HG02588 (cell line): ENCODE data around the gene CHRND.

Source experiments
- ATAC-seq: cut with Tn5 transposase; IDR thresholded peaks from one replicate; pipeline ENCODE4 v1.9.1; 2021; ENCODE audit warnings: mild to moderate bottlenecking, moderate library complexity; ENCODE audit not compliant: unreplicated experiment

CHRND gene

GRCh38 chr2:232487385-232488096, 38.4 kb upstream of the CHRND start, which contains the start of gene ECEL1:
TSS of gene ECEL1 (minus strand) at chr2:232487834. CDS start at chr2:232486653, 1,181 bp downstream.
- ATAC-seq, result no peak

GRCh38 chr2:232488097-232488711, 37.8 kb upstream of the CHRND start:
- no peak for ATAC-seq

DNA sequence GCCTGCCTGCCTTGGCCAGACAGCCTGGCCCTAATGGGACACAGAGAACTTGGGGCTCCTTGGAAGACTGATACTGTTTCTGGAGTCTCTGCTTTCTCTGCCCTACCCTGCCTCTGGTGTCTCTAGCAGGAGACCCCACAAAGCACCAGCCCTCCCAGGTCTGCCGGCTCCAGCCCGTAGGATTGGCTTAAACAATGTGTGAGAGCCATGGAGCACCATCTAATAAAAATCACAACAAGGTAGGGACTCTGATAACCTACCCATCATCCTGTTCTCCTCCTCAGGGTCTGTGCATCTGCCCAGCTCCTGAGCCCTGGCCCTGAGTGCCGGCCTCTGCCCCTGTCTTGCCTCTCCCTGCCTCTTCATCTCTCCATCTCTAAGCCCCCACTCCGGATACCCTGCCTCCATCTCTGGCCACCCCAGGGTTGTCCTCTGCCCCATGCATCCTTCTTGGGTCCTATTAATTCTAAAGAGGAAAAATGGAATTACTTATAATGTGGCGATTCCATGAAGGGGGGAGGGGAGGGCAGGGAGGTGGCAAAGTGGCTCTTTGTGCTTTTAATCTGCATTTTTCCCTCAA, 37.1 kb upstream of the CHRND start:
- no peak for ATAC-seq

GRCh38 chr2:232489516-232490220, 36.3 kb upstream of the CHRND start:
- no peak for ATAC-seq

DNA sequence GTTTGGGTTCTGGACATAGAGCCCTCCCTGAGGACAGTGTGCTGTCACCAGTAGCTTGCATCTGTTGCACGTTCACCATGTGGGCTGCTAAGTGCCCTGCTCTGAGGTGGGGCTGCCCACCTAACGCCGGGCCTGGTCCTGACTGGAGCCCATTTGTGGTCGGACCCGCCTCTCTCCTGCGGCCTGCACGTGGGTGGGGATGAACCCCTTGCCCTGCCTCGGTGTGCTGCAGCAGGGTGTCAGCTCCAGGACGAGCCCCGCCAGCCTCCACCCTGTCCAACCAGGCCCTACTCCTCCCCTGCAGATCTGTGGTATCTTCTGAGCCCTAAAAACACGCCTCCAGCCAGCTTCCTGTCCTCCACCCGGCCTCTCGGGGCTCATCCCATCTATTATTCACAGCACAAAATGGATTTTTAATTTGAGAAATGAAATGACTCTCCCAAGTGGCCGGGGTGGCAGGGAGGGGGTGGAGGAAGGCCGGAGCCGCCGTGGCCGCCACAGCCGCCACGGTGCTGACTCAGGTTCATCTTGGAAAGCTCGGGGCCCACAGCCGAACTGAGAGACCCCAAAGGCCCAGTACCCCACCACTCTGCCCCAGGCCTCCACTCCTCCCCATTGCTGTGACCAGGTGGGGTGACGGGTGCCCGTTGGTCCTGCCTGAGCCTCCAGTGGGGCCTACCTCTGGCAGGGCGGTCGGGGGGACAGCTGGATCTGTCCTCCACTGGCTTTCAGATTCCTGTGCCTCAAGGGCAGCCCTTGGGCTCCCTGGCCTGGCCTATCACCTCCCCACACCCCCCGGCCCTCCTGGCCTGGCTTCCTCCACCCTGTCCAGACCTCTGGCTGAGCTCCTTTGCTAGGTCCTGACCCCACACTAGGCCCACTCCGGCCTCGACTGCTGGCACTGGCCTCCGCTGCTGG, 35.5 kb upstream of the CHRND start:
- ATAC-seq, result no peak

- ATAC-seq, result no peak
Observed at GRCh38 chr2:232491139-232491780, 34.7 kb upstream of the CHRND start.

DNA sequence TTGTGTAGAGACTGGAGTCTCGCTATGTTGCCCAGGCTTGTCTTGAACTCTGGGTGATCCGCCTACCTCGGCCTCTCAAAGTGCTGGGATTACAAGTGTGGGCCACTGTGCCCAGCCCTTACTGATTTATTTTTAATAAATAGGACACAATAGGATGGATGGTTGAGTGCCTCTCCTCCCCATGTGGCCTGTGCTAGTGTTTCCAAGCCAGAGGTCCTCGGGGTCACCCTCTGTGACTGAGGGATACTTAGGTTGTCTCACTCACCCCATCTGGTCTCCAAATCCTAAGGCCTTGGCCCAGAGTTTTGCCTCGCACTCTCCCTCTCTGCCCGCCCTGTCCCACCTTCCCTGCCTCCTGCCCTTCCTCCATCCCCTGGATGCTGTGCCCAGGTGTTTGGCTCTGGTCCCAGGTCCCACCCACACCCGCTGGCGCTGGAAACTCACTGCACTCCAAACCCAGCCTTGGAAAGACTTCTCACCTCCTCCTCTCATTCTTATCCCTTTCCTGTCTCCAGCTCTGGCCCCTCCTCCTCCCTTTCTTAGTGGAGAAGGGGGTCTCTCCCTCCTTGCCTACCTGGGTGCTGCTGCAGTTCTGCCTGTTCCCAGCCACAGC, 33.6 kb upstream of the CHRND start:
- ATAC-seq, result no peak

DNA sequence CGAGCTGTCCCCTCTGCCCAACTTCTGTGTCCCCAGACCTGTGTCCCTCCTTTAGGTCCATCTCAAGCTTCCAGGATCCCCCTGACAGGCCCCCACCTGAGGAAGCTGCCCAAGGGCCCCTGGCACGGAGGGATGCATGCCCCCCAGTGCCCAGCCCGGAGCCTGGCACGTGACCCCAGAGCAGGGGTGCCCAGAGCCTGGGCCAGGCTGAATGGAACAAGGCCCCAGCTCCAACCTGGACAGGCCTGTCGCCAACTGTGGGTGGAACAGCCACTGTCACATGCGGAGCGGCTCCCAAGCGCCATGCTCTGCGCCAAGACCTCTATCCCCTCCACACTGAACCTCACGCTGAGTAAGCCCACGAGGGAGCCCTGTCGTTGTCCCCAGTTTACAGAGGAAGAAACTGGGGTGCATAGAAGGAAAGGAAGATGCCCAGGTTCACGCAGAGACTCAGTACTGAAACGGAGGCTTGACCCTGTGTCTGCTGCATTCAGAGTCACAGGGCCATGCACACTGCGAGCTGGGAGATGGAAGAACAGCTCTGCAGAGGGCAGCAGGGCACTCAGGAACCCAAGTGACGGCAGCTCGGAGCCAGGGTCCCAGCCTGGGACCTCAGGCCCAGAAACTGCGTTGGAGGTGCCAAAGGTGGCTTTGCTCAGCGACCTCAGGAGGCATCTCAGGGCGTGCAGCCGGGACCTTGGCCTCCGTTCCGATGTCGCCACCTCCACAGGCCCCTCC, 32.8 kb upstream of the CHRND start:
- no peak for ATAC-seq

DNA sequence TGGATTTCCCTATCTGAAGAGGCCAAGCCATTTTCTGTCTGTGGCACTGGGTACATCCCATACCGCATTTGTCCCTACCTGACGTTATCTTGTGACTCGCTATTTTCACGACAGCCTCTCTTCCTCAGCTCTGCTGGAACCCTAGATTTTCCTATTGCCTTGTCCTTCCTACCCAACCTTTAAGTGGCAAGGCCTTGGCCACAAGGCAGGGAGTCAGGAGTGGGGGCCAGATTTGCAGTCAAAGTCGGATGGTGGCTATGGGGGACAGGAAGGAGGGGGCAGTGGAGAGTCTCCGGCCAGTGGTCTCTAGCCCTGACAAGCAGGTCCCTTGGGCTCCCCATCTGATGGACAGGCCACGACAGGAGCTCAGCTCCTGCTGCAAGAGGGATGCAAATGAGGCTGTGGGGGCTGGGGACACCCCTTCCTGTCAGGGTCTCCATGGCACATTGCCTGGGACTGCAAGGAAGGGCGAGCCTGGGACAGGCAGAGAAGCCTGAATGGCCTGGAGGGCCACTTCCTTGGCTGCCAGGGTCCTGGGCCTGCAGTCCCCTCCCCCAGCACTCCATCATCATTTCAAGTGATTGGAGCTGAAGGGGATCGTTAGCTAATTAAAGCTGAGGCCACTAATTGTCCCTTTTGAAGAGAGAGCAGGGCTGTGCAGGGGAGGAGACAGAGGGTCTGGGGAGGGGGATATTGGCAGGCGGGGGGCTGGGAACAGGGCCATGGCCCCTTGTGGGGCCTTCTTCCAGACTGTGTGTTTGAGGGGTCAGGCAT, 32.1 kb upstream of the CHRND start:
- no peak for ATAC-seq

- ATAC-seq, result no peak
Observed at GRCh38 chr2:232494542-232494941, 31.4 kb upstream of the CHRND start.

GRCh38 chr2:232495292-232495691, 30.7 kb upstream of the CHRND start:
- ATAC-seq, result no peak

DNA sequence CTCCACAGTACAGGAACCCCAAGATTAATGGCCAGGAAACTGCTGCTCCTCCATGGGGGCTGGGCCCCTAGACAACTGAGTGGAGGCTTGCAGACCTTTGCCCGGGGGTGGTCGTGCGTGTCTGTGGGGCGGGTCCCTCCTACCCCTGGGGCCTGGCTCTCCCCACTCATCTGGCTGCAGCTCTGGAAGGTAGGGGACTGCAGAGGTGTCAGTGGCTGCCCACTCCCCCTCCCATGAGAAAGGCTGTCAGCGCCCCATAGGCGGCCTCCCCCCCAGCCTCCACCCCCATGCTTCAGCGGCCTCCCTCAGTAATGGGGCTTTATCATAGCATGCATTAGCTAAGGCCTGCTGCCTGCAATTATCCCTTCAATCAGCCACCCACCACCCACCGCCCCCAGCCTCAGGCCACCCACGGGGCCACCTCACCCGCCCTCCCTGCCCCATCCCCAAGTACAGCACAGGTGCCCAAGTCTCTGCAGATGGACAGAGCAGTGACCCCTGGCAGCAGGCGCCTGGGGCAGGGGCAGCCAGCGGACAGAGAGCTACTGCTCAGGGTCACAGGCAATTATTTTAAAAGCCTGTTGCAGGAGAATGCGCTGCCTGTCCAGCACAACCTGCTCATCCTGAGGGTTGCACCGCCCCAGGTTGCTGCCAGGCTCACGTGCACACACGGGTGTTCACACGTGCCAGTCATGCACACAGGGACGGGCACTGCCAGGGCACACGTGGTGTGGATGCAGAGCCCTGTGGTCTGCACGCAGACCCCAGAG, 29.3 kb upstream of the CHRND start:
- no peak for ATAC-seq

- ATAC-seq, result no peak
Observed at GRCh38 chr2:232497348-232497747, 28.6 kb upstream of the CHRND start.

DNA sequence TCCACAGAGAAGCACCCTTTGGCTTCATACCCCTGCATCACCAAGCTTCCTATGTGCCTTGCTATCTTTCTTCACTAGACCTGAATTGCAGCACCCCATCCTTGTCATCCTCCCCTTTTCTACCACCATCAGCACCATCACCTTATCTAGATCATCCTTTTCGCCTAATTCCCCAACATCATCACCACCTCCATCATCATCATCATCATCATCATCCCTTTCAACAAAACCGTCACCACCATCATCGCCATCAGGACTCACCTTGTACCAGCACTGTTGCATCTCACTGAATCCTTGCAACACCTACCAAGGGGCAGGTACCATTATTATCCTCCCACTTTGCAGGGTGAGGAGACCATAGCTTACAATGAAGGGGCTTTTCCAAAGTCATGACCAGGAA, 27.5 kb upstream of the CHRND start:
- no peak for ATAC-seq

DNA sequence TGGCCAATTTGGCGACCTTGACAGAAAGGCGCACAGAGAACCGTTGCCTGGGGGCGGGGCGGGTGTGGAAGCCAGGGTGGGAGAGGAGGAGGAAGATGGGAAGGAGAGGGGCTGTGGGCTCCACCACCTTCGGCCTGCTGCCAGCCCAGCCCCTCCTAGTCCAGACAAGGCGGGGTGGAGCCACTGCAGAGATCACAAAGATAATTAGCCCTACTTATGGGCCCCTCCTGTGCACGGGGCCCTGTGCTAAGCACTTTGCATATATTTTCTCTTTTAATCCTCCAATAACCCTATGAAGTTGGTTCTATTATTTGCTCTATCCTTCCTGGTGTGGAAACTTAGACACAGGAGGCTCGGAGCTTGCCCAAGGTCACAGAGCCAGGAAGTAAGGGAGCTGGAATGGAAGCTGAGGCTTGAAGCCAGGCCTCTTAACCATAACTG, 24.6 kb upstream of the CHRND start:
- ATAC-seq, result no peak

DNA sequence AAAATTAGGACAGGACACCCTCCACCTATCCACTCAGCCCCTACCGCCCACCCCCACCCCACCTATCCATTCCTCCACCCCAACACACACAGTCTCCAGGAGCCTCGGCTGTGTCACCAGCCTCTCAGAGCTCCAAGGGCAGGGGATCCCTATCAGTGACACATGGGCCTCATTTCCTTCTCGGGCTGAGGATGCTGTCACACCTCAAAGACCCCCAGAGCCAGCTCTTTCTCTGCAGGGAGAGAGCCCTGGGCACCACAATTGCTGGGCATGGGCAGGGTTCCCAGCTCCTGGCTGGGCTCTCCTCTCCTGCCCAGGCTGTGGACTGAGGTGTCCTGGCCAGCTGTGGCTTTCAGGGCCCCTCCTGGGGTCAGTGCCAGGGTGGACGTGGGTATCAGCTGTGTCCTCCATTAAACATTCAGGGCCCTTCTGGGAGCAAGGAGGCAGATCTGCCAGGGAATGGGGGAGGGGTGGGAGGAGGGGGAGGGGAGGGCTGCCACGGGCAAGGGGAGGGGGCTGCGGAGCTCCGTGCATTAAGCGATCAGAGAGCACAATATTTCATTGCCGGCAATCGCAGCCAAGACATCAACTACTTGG, 24.1 kb upstream of the CHRND start:
- no peak for ATAC-seq

GRCh38 chr2:232502511-232502910, 23.4 kb upstream of the CHRND start:
- ATAC-seq, result no peak
